ENCODE measurements around the gene LAMTOR5.

- TF ChIP-seq REST (IDR thresholded peaks at IDR 0.05; ENCODE audit: low read depth) (no peak), USF1 (IDR thresholded peaks at IDR 0.05) (no peak), TCF12 (IDR thresholded peaks at IDR 0.05; ENCODE audit: low read depth) (no peak), RAD21 (IDR thresholded peaks at IDR 0.05; ENCODE audit: low read depth) (no peak), TEAD4 (IDR thresholded peaks at IDR 0.05) (no peak), FOXM1 (IDR thresholded peaks at IDR 0.05; ENCODE audit: borderline replicate concordance, low read depth) (no peak), MAX (IDR thresholded peaks at IDR 0.05) (no peak), ZBTB7A (IDR thresholded peaks at IDR 0.05; ENCODE audit: low read depth) (no peak), EP300 (IDR thresholded peaks at IDR 0.05; ENCODE audit: borderline replicate concordance) (no peak), NFIC (IDR thresholded peaks at IDR 0.05) (no peak), EGR1 (IDR thresholded peaks at IDR 0.05) (no peak)
These were observed 36.7 kb downstream of the LAMTOR5 start for GRCh38 chr1:110370827-110371226.

All from Ishikawa (cell line).